Ishikawa (cell line): ENCODE results near the gene MT1H.

Experiments used
- EP300 ChIP-seq: IDR thresholded peaks from 2 replicates; pipeline ENCODE4 v1.6.1; 2012; ENCODE audit warnings: borderline replicate concordance
- YY1 ChIP-seq: IDR thresholded peaks from 2 replicates; pipeline ENCODE4 v1.6.1; 2012; ENCODE audit warnings: low read depth

GRCh38 chr16:56649820-56650219, 19.8 kb upstream of the MT1H start:
- TF ChIP-seq YY1 = no peak
- no peak for TF ChIP-seq EP300
